Adrenal gland (tissue), 5 donors: Measurements from ENCODE around the gene FAM163B.

Experiments used
- POLR2A ChIP-seq, 2 donors: fragments of 450-650 bp; IDR thresholded peaks; one replicate each; pipeline ENCODE4 v1.6.1; 2017; ENCODE audit warnings: antibody characterized with exemption in 2 of 2, mild to moderate bottlenecking in 2 of 2, moderate library complexity in 1 of 2
- TF ChIP-seq, protein P1 (sequence below), 6 experiments: fragments of 450-650 bp in 4 of 6; fragments of 200-600 bp in 2 of 6; sonication (generic) in 1 of 6; IDR thresholded peaks; 1 replicate in 5 of 6; 2 replicates in 1 of 6; pipeline versions ENCODE4 v1.5.1 to v1.8.0; 2016 to 2021; ENCODE audit warnings: antibody characterized with exemption in 6 of 6, mild to moderate bottlenecking in 2 of 6, moderate library complexity in 1 of 6
- donor health status: DM: no; HTN: no; CAD: no.

DNA sequence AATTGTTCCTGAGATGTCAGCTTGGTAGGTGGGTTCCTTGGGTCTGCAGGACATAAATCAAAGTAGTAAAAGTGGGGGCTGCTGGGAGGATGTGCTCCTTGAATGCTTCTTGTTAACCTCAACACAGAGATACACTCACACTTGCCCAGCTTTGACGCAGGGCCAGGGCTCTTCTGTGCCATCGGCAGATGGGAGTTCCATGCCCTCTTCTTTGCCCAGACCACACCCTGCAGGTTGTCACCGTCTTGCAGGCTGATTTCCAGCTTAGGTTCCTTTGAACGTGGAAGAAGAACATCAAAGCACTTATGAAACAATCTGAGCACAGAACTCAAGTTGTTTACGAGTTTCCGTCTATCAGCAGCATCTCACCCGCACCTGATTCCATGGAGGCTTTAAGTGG lies 38.0 kb upstream of the FAM163B start:
- TF ChIP-seq, protein P1, sequence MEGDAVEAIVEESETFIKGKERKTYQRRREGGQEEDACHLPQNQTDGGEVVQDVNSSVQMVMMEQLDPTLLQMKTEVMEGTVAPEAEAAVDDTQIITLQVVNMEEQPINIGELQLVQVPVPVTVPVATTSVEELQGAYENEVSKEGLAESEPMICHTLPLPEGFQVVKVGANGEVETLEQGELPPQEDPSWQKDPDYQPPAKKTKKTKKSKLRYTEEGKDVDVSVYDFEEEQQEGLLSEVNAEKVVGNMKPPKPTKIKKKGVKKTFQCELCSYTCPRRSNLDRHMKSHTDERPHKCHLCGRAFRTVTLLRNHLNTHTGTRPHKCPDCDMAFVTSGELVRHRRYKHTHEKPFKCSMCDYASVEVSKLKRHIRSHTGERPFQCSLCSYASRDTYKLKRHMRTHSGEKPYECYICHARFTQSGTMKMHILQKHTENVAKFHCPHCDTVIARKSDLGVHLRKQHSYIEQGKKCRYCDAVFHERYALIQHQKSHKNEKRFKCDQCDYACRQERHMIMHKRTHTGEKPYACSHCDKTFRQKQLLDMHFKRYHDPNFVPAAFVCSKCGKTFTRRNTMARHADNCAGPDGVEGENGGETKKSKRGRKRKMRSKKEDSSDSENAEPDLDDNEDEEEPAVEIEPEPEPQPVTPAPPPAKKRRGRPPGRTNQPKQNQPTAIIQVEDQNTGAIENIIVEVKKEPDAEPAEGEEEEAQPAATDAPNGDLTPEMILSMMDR (IDR thresholded peaks at IDR 0.05), result no peak
- TF ChIP-seq POLR2A (IDR thresholded peaks at IDR 0.05), result no peak
